CD14-positive monocyte (primary cell): Measurements from ENCODE around the gene NHLRC3. TPM values are rescaled to one million over a fixed set of nuclear protein-coding genes. Genes with fewer than 3 reads are reported as not detected.

Experiments
- DNase-seq, 3 donors: peaks; one replicate each; pipeline ENCODE4 v3.0.0-alpha.2; 2011 to 2022
- H2AFZ ChIP-seq: 2 replicates; pipeline ENCODE4 v1.6.0; 2012; ENCODE audit warnings: mild to moderate bottlenecking, low read depth, low read length, inconsistent platforms; ENCODE audit not compliant: insufficient read depth, poor library complexity, severe bottlenecking
- H3K27ac ChIP-seq, 2 donors: 1 replicate in 1 of 2; 2 replicates in 1 of 2; pipeline ENCODE4 v1.5.1; 2012 to 2013; ENCODE audit warnings: low read length in 2 of 2, control low read depth in 1 of 2, inconsistent platforms in 1 of 2, low read depth in 1 of 2, mild to moderate bottlenecking in 1 of 2
- H3K27me3 ChIP-seq, 2 donors: one replicate each; pipeline versions ENCODE4 v1.6.0 to v1.6.1; 2011 to 2013; ENCODE audit warnings: low read length in 2 of 2; ENCODE audit not compliant: control insufficient read depth in 2 of 2, insufficient read depth in 2 of 2
- H3K36me3 ChIP-seq, 2 donors: replicated peaks in 1 of 2; 1 replicate in 1 of 2; 2 replicates in 1 of 2; pipeline versions ENCODE4 v1.5.1 to v1.6.1; 2012 to 2013; ENCODE audit warnings: low read length in 2 of 2, control low read depth in 1 of 2, inconsistent platforms in 1 of 2, mild to moderate bottlenecking in 1 of 2; ENCODE audit not compliant: insufficient read depth in 2 of 2, control insufficient read depth in 1 of 2
- H3K4me1 ChIP-seq, 2 donors: 1 replicate in 1 of 2; 2 replicates in 1 of 2; pipeline versions ENCODE4 v1.5.1 to v1.6.1; 2012 to 2013; ENCODE audit warnings: low read length in 2 of 2, control low read depth in 1 of 2, inconsistent platforms in 1 of 2, mild to moderate bottlenecking in 1 of 2, moderate library complexity in 1 of 2; ENCODE audit not compliant: insufficient read depth in 2 of 2, control insufficient read depth in 1 of 2
- H3K4me2 ChIP-seq: replicated peaks from 2 replicates; pipeline ENCODE3; 2012; ENCODE audit warnings: low read length, moderate library complexity, mild to moderate bottlenecking; ENCODE audit not compliant: poor library complexity, severe bottlenecking; ENCODE audit errors: extremely low read depth
- H3K4me3 ChIP-seq, 3 experiments: fragments of 200-600 bp in 1 of 3; sonication (generic) in 1 of 3; replicated peaks in 1 of 3; 1 replicate in 2 of 3; 2 replicates in 1 of 3; pipeline ENCODE4 v1.5.1; 2011 to 2013; ENCODE audit warnings: low read length in 3 of 3, mild to moderate bottlenecking in 3 of 3, control low read depth in 2 of 3, low read depth in 2 of 3, inconsistent platforms in 1 of 3, moderate library complexity in 1 of 3
- H3K79me2 ChIP-seq: 2 replicates; pipeline ENCODE4 v1.6.0; 2012; ENCODE audit warnings: mild to moderate bottlenecking, control low read depth, inconsistent platforms, low read length, moderate library complexity; ENCODE audit not compliant: insufficient read depth
- H3K9ac ChIP-seq: 2 replicates; pipeline ENCODE4 v1.6.0; 2017; ENCODE audit warnings: low read length, mild to moderate bottlenecking; ENCODE audit not compliant: insufficient read depth, poor library complexity, severe bottlenecking
- H3K9me3 ChIP-seq, 2 donors: replicated peaks in 1 of 2; 1 replicate in 1 of 2; 2 replicates in 1 of 2; pipeline versions ENCODE4 v1.5.1 to v1.6.1; 2012 to 2013; ENCODE audit warnings: low read length in 2 of 2, control low read depth in 1 of 2; ENCODE audit not compliant: control insufficient read depth in 1 of 2, insufficient read depth in 1 of 2
- H4K20me1 ChIP-seq: 2 replicates; pipeline ENCODE4 v1.6.0; 2012; ENCODE audit warnings: mild to moderate bottlenecking, low read length, control low read depth, moderate library complexity; ENCODE audit not compliant: insufficient read depth
- H3K27ac Mint-ChIP-seq, 7 donors: one replicate each; pipeline ENCODE4 v1.8.0; 2020; ENCODE audit warnings: mild to moderate bottlenecking in 7 of 7, mixed read lengths in 7 of 7, moderate library complexity in 6 of 7, inconsistent platforms in 2 of 7
- H3K27me3 Mint-ChIP-seq, 3 donors: one replicate each; pipeline ENCODE4 v1.8.0; 2021 to 2022; ENCODE audit warnings: low read depth in 3 of 3, mild to moderate bottlenecking in 3 of 3, mixed read lengths in 3 of 3, moderate library complexity in 3 of 3, inconsistent platforms in 1 of 3
- H3K36me3 Mint-ChIP-seq, 2 donors: one replicate each; pipeline ENCODE4 v1.8.0; 2020; ENCODE audit warnings: mixed read lengths in 2 of 2, inconsistent platforms in 1 of 2, mild to moderate bottlenecking in 1 of 2
- H3K4me1 Mint-ChIP-seq: one replicate; pipeline ENCODE4 v1.8.0; 2020; ENCODE audit warnings: mild to moderate bottlenecking, mixed read lengths
- H3K4me3 Mint-ChIP-seq, 2 donors: one replicate each; pipeline ENCODE4 v1.8.0; 2020; ENCODE audit warnings: mild to moderate bottlenecking in 2 of 2, mixed read lengths in 2 of 2, moderate library complexity in 1 of 2
- H3K9me3 Mint-ChIP-seq, 7 donors: one replicate each; pipeline ENCODE4 v1.8.0; 2020 to 2022; ENCODE audit warnings: mixed read lengths in 7 of 7, mild to moderate bottlenecking in 6 of 7, moderate library complexity in 6 of 7, inconsistent platforms in 2 of 7
- CTCF ChIP-seq: fragments of 200-600 bp; IDR thresholded peaks from one replicate; pipeline ENCODE4 v1.8.0; 2022; ENCODE audit warnings: antibody characterized with exemption, mild to moderate bottlenecking
- WGBS: methylation state at CpG from one replicate; pipeline ENCODE4 v1.1.5; 2013; ENCODE audit warnings: missing lambda C conversion rate; ENCODE audit not compliant: insufficient coverage; 5-methylcytosine and 5-hydroxymethylcytosine counted together
- intact Hi-C, 2 donors: fragments of 100-400 bp; cut with micrococcal nuclease; formaldehyde crosslinking; loops; one replicate each; pipeline versions ENCODE4 v1.15.0 to v1.15.1; 2023
- polyA plus RNA-seq, 3 donors: library from polyadenylated mRNA; depleted of rRNA in 1 of 3; unstranded in 2 of 3; stranded (reverse) in 1 of 3; fragments of 300-500 nt in 2 of 3; fragments of >200 nt in 1 of 3; fragmentation: Illumina TruSeq in 2 of 3; gene quantifications; 1 replicate in 2 of 3; 2 replicates in 1 of 3; pipeline ENCODE4 v1.2.3, GENCODE V29; 2012 to 2021

The NHLRC3 gene
- polyA plus RNA-seq, 3 donors = 12.8 to 17.7 (median 13.0) TPM

- no peaks in the 10 kb centered on the region for H3K4me1 ChIP-seq
- peaks cover 57 to 92% of the 10 kb centered on the region in 2 donors for H3K36me3 ChIP-seq
- intact Hi-C loops = no loop called here
- H3K27ac Mint-ChIP-seq = no peak overlapping the region
- H3K27me3 Mint-ChIP-seq = no peaks in the 10 kb centered on the region
- H3K9me3 ChIP-seq = no peaks in the 10 kb centered on the region
- TF ChIP-seq CTCF = no peak
- H3K27ac ChIP-seq = no peak overlapping the region
- H3K9ac ChIP-seq = no peak overlapping the region
- no peak for DNase-seq
- peaks cover 7% of the 10 kb centered on the region for H3K79me2 ChIP-seq
- H3K9me3 Mint-ChIP-seq = no peaks in the 10 kb centered on the region
- no peak overlapping the region for H3K4me3 ChIP-seq
- H3K36me3 Mint-ChIP-seq = peaks cover 55 to 66% of the 10 kb centered on the region in 2 donors
- H3K4me3 Mint-ChIP-seq = no peak overlapping the region
- WGBS = 100% methylated on average over 1 of the region's 3 CpGs
- H3K27me3 ChIP-seq = no peaks in the 10 kb centered on the region
- peaks cover 3% of the 10 kb centered on the region for H3K4me1 Mint-ChIP-seq
- H4K20me1 ChIP-seq = no peaks in the 10 kb centered on the region
- no peak overlapping the region for H3K4me2 ChIP-seq
- H2AFZ ChIP-seq = no peak overlapping the region
Observed at GRCh38 chr13:39049274-39049673, 11.0 kb downstream of the NHLRC3 start.

- DNase-seq = no peak
- H4K20me1 ChIP-seq = no peaks in the 10 kb centered on the region
- WGBS = no CpG with 5 or more reads among the region's 1 CpG
- Mint-ChIP-seq H3K27me3 (no peaks in the 10 kb centered on the region), H3K27ac (no peak overlapping the region), H3K4me3 (no peak overlapping the region), H3K9me3 (peaks cover 0 to 4% (median 3%) of the 10 kb centered on the region in 7 donors), H3K36me3 (peaks cover 49 to 59% of the 10 kb centered on the region in 2 donors), H3K4me1 (peaks cover 5% of the 10 kb centered on the region)
- intact Hi-C loops = no loop called here
- TF ChIP-seq CTCF = peak; percentile 15
- peaks cover 16% of the 10 kb centered on the region for H3K79me2 ChIP-seq
- H2AFZ ChIP-seq = no peak overlapping the region
- H3K36me3 ChIP-seq = peaks cover 44 to 81% of the 10 kb centered on the region in 2 donors
- no peak overlapping the region for H3K4me2 ChIP-seq
- H3K4me1 ChIP-seq = no peaks in the 10 kb centered on the region
- H3K4me3 ChIP-seq = no peak overlapping the region
- H3K9me3 ChIP-seq = no peaks in the 10 kb centered on the region
- no peaks in the 10 kb centered on the region for H3K27me3 ChIP-seq
- no peak overlapping the region for H3K27ac ChIP-seq
- no peak overlapping the region for H3K9ac ChIP-seq
Observed at GRCh38 chr13:39051157-39051556, 12.9 kb downstream of the NHLRC3 start.
